Measurements from ENCODE around the gene ARHGAP24. TPM values are rescaled to one million over a fixed set of nuclear protein-coding genes. Genes with fewer than 3 reads are reported as not detected.

Gene ARHGAP24
- total RNA-seq, 4 donors from 2014 or later: 41.6 to 71.2 (median 62.0) TPM

- no peak overlapping the region for H3K27ac ChIP-seq
Observed at GRCh38 chr4:85823295-85823694, 348.3 kb downstream of the ARHGAP24 start.

GRCh38 chr4:85824166-85824945 lies 349.4 kb downstream of the ARHGAP24 start:
- Histone ChIP-seq H3K27ac (no peak overlapping the region), H3K4me3 (no peak overlapping the region), H3K36me3 (no peaks in the 10 kb centered on the region), H3K9me3 (peaks cover 0 to 6% (median 0%) of the 10 kb centered on the region in 4 donors), H3K4me1 (peaks cover 0 to 63% (median 13%) of the 10 kb centered on the region in 4 donors), H3K27me3 (no peaks in the 10 kb centered on the region)
- no peak for DNase-seq (ENCODE audit: low spot score in 2 of 2)
- WGBS, 2 donors: 75 to 79% methylated on average over 5 of the region's 5 CpGs
- TF ChIP-seq POLR2A (IDR thresholded peaks at IDR 0.05): no peak
- TF ChIP-seq CTCF (IDR thresholded peaks at IDR 0.05): no peak
- no peak for TF ChIP-seq EP300 (IDR thresholded peaks at IDR 0.05)

More at GRCh38 chr4:85823295-85823694, 348.3 kb downstream of the ARHGAP24 start:
- Histone ChIP-seq H3K4me1 (peaks cover 0 to 57% (median 13%) of the 10 kb centered on the region in 4 donors), H3K9me3 (peaks cover 0 to 6% (median 0%) of the 10 kb centered on the region in 4 donors), H3K4me3 (no peak overlapping the region), H3K36me3 (no peaks in the 10 kb centered on the region), H3K27me3 (no peaks in the 10 kb centered on the region)
- TF ChIP-seq POLR2A (IDR thresholded peaks at IDR 0.05) (no peak), CTCF (IDR thresholded peaks at IDR 0.05) (no peak), EP300 (IDR thresholded peaks at IDR 0.05) (no peak)
- 32 to 43% methylated on average over 1 of the region's 1 CpG for WGBS, 2 donors
- DNase-seq (ENCODE audit: low spot score in 2 of 2): no peak

- TF ChIP-seq EP300 (IDR thresholded peaks at IDR 0.05): no peak
- TF ChIP-seq CTCF (IDR thresholded peaks at IDR 0.05): peak in 1 of 5 experiments; percentile 12
- peak overlapping the region in 1 of 4 donors; percentile 12 for H3K27ac ChIP-seq
- no peak overlapping the region for H3K4me3 ChIP-seq
- peaks cover 0 to 63% (median 13%) of the 10 kb centered on the region in 4 donors for H3K4me1 ChIP-seq
- no peaks in the 10 kb centered on the region for H3K9me3 ChIP-seq
- DNase-seq (ENCODE audit: low spot score in 2 of 2): no peak
- H3K27me3 ChIP-seq: no peaks in the 10 kb centered on the region
- 34 to 38% methylated on average over 7 of the region's 7 CpGs for WGBS, 2 donors
- H3K36me3 ChIP-seq: no peaks in the 10 kb centered on the region
Observed at GRCh38 chr4:85826060-85826678, 351.2 kb downstream of the ARHGAP24 start.

- WGBS, 2 donors: 50 to 55% methylated on average over 13 of the region's 13 CpGs
- Histone ChIP-seq H3K27me3 (no peaks in the 10 kb centered on the region), H3K9me3 (no peaks in the 10 kb centered on the region), H3K36me3 (no peaks in the 10 kb centered on the region), H3K4me1 (peaks cover 0 to 60% (median 17%) of the 10 kb centered on the region in 4 donors), H3K27ac (no peak overlapping the region), H3K4me3 (peak overlapping the region in 1 of 4 donors; percentile 23)
- no peak for TF ChIP-seq CTCF (IDR thresholded peaks at IDR 0.05)
- no peak for TF ChIP-seq EP300 (IDR thresholded peaks at IDR 0.05)
- no peak for TF ChIP-seq POLR2A (IDR thresholded peaks at IDR 0.05)
- no peak for DNase-seq (ENCODE audit: low spot score in 2 of 2)
Observed at GRCh38 chr4:85828027-85828890, 353.3 kb downstream of the ARHGAP24 start.
